Activated CD4-positive, alpha-beta T cell treated with anti-CD3 and anti-CD28 coated beads, Interleukin-2, amount 10 ng/mL, durations not matched to agents 7 days and 5 days (primary cell): ENCODE results near the gene GARIN5B. TPM values are rescaled to one million over a fixed set of nuclear protein-coding genes. Genes with fewer than 3 reads are reported as not detected.
A peak's percentile ranks its signal among the peaks of the same experiment; 100 is the strongest.
"Not testable (repeated sequence)": the region's sequence is repeated elsewhere in the genome, so short reads cannot be mapped to it uniquely, and the experiment has no call there.

ENCODE experiments used
- CTCF ChIA-PET: fragments of 350-600 bp; sonication (Branson Sonifier 250); formaldehyde crosslinking; loops from one replicate; lab custom pipeline; 2021; ENCODE audit warnings: antibody characterized with exemption; lab: Charles Lee
- POLR2A ChIA-PET: fragments of 350-600 bp; sonication (Branson Sonifier 250); formaldehyde crosslinking; loops from one replicate; lab custom pipeline; 2021; ENCODE audit warnings: antibody characterized with exemption; lab: Charles Lee
- DNase-seq: peaks from one replicate; pipeline ENCODE4 v3.0.0-alpha.2; 2020
- H3K27ac Mint-ChIP-seq: one replicate; pipeline ENCODE4 v1.8.0; 2021; ENCODE audit warnings: mild to moderate bottlenecking, moderate library complexity, mixed read lengths
- H3K27me3 Mint-ChIP-seq: one replicate; pipeline ENCODE4 v1.8.0; 2021; ENCODE audit warnings: mixed read lengths
- H3K36me3 Mint-ChIP-seq: one replicate; pipeline ENCODE4 v1.8.0; 2021; ENCODE audit warnings: low read depth, mixed read lengths
- H3K4me1 Mint-ChIP-seq: one replicate; pipeline ENCODE4 v1.8.0; 2021; ENCODE audit warnings: mixed read lengths
- H3K4me3 Mint-ChIP-seq: one replicate; pipeline ENCODE4 v1.8.0; 2021; ENCODE audit warnings: mild to moderate bottlenecking, moderate library complexity, mixed read lengths
- H3K9me3 Mint-ChIP-seq: one replicate; pipeline ENCODE4 v1.8.0; 2021; ENCODE audit warnings: mixed read lengths
- total RNA-seq, 2 experiments: library from RNA; stranded (reverse); gene quantifications; one replicate each; pipeline ENCODE4 v1.2.3, GENCODE V29; 2021

Gene GARIN5B
- not detected for total RNA-seq

DNA sequence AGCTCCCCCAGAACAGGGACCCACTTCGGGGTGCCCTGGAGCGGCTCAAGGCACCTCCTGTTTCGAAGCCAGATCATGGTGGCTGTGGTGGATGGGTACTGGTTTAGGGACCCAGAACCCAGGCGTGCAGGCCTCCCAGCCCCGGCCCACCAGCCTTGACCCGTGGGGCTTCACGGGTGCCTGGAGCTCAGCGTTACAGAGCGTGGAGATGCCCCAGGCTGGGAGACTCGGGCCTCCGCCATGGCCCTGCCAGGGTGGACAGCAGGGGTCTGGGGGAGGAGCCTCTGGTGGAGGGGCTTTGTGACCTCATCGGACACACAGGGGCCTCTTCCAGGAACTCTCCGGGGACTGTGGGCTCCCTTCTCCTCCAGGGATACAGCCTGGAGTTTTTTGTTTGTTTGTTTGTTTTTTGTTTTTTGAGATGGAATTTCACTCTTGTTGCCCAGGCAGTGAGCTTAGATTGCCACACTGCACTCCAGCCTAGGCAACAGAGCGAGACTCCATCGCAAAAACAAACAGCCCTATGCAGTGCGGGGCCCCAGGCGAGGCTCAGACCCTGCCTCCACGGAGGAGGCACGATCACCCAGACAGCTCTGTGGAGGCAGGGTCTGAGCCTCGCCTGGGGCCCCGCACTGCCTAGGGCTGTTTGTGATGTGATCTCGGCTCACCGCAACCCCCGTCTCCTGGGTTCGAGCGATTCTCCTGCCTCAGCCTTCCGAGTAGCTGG lies at the start of gene GARIN5B:
Gene GARIN5B, minus strand, starts transcription at position 271 of the 727 bp plus-strand sequence. Its CDS starts 194 bp downstream, at position 77.
- H3K27me3 Mint-ChIP-seq, result peaks cover 6% of the 10 kb centered on the region
- H3K36me3 Mint-ChIP-seq, result no peaks in the 10 kb centered on the region
- no peak within 1 kb of the TSS for H3K27ac Mint-ChIP-seq
- no peaks in the 10 kb centered on the region for H3K4me1 Mint-ChIP-seq
- ChIA-PET POLR2A (no interaction called here), CTCF (no interaction called here)
- H3K9me3 Mint-ChIP-seq, result no peaks in the 10 kb centered on the region
- no peak within 1 kb of the TSS for H3K4me3 Mint-ChIP-seq
- DNase-seq, result no peak

DNA sequence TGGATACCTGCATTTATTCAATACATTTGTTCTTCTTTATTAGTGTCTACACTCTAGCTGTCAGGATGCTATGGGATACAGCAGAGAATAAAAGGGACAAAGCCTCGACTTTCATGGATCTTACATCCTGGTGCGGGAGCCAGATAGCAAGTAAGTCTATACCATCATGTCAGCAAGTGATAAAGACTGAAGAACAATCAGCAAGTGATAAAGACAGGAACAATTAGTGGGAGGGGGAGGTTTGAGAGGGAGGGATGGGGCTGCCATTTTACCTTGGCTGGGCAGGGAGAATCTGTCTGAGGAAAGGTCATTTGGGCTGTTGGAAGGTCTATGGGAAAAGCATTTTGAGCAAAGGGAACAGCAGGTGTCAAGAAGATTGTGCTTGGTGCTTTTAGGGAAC lies 47.1 kb upstream of the GARIN5B start:
- Mint-ChIP-seq H3K4me3 (no peak overlapping the region), H3K36me3 (peaks cover 35% of the 10 kb centered on the region), H3K4me1 (peaks cover 31% of the 10 kb centered on the region), H3K27me3 (peaks cover 8% of the 10 kb centered on the region), H3K9me3 (peaks cover 12% of the 10 kb centered on the region), H3K27ac (no peak overlapping the region)
- ChIA-PET POLR2A (no interaction called here), CTCF (no interaction called here)
- DNase-seq, result no peak

DNA sequence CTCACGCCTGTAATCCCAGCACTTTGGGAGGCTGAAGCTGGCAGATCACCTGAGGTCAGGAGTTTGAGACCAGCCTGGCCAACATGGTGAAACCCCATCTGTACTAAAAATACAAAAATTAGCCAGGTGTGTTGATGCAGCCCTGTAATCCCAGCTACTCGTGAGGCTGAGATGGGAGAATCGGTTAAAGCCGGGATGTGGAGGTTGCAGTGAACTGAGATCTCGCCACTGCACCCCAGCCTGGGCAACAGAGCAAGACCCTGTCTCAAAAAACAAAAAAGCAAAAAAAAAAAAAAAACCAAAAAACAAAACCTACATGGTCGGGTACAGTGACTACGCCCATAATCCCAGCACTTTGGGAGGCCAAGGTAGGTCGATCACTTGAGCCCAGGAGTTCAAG lies 46.1 kb upstream of the GARIN5B start:
- Mint-ChIP-seq H3K9me3 (peaks cover 12% of the 10 kb centered on the region), H3K36me3 (peaks cover 39% of the 10 kb centered on the region), H3K27ac (peak overlapping the region; percentile 99), H3K4me1 (peaks cover 31% of the 10 kb centered on the region)
- CTCF ChIA-PET, result interaction anchor here (0.9 to 1.6 kb wide), 3 partner anchors 8 to 324 kb away, joined by 3 to 4 read pairs (median 3); no protein-coding TSS in a partner anchor
- DNase-seq, H3K4me3 Mint-ChIP-seq, H3K27me3 Mint-ChIP-seq: not testable (repeated sequence)
- POLR2A ChIA-PET, result interaction anchor here (0.7 kb wide), 1 partner anchor 154 kb away, joined by 3 read pairs; no protein-coding TSS in a partner anchor

DNA sequence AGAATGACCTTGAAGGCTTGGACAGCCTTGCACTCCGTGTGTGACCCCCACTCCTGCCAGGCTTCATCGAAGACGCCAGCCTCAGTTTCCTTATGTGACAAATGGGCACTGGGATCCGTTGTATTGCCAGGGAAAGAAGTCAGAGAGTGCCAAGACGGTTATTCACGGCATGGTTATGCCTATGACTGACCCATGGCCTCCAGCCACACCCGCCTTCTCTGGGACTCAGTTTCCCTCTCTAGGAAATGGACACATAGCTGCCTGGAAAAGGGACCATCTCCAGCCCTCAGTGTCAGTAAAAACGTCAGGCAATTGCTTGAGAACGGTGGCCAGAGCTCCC lies 45.4 kb upstream of the GARIN5B start:
- peaks cover 12% of the 10 kb centered on the region for H3K9me3 Mint-ChIP-seq
- peaks cover 6% of the 10 kb centered on the region for H3K27me3 Mint-ChIP-seq
- no peak for DNase-seq
- H3K4me1 Mint-ChIP-seq, result peaks cover 37% of the 10 kb centered on the region
- POLR2A ChIA-PET, result no interaction called here
- peak overlapping the region; percentile 99 for H3K27ac Mint-ChIP-seq
- CTCF ChIA-PET, result interaction anchor here (0.9 to 1.6 kb wide), 2 partner anchors 9 to 323 kb away, joined by 3 to 4 read pairs; no protein-coding TSS in a partner anchor
- H3K4me3 Mint-ChIP-seq, result peak overlapping the region; percentile 87
- peaks cover 45% of the 10 kb centered on the region for H3K36me3 Mint-ChIP-seq

DNA sequence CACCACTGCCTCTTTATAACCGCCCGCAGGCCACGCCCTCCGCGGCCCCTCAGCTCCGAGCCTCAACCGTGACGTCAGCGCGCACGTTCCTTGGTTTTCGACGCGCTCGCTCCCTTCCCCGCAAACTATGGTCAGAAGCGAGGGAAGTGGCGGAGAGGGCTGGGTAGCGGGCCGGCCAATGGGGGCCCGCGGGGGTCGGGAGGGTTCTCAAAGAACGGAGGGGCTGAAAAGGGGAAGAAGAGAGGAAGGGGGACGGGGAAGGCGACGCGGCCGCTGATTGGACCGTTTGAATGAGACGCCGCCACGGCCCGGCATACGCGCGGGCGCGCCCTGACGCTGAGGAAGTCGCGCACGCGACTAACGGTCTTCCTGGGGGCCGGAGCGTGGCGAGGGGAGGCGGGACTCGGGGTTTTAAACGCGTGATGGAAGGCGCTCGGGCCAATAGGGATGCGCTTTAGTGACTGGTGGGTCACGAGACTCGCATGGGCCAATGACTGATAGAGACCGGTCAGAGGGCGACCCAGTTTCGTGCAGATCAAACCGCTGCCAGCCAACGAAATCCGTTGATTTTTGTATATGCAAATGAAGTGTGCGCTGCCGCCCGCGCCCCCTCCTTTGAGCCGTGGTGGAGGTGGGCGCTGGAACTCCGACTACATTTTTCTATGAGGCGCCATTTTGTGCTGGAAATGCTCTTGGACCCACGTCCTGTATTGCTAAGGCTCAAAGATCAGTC lies 44.9 kb upstream of the GARIN5B start:
- peaks cover 12% of the 10 kb centered on the region for H3K9me3 Mint-ChIP-seq
- ChIA-PET CTCF (interaction anchor here (0.9 to 1.6 kb wide), 4 partner anchors 9 to 322 kb away, joined by 3 to 5 read pairs (median 4); partner anchors contain the start of gene KMT5C), POLR2A (interaction anchor here (0.5 to 1.4 kb wide), 9 partner anchors 9 to 191 kb away, joined by 3 to 12 read pairs (median 3); partner anchors contain the start of genes FIZ1, KMT5C and TMEM238)
- H3K27me3 Mint-ChIP-seq, result peaks cover 6% of the 10 kb centered on the region
- peak overlapping the region; percentile 99 for H3K27ac Mint-ChIP-seq
- peak overlapping the region; percentile 87 for H3K4me3 Mint-ChIP-seq
- peaks cover 42% of the 10 kb centered on the region for H3K4me1 Mint-ChIP-seq
- H3K36me3 Mint-ChIP-seq, result peaks cover 49% of the 10 kb centered on the region
- DNase-seq, result peak; percentile 98

DNA sequence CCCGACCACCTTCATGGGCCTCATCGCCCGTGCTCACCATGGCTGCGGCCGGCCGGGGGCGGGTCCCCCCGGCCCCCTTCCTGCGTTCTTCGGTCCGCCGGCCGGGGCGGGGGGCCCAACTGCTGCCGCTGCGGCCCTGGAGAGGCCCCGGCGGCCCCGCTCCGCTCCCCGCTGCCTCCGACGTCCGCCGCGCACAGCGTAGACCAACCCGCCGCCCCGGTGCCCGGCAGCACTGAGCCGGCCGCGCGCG lies 44.4 kb upstream of the GARIN5B start, which contains the start of gene UBE2S:
Gene UBE2S, minus strand, starts transcription at position 239 of the 250 bp plus-strand sequence. Its CDS starts 199 bp downstream, at position 40.
- POLR2A ChIA-PET, result interaction anchor here (0.6 to 1.4 kb wide), 7 partner anchors 9 to 192 kb away, joined by 3 to 12 read pairs (median 3); partner anchors contain the start of genes FIZ1, KMT5C and TMEM238
- CTCF ChIA-PET, result interaction anchor here (1.0 to 1.4 kb wide), 2 partner anchors 68 to 106 kb away, joined by 4 to 5 read pairs; partner anchors contain the start of gene KMT5C
- DNase-seq, H3K27me3 Mint-ChIP-seq: not testable (repeated sequence)
- peaks cover 54% of the 10 kb centered on the region for H3K36me3 Mint-ChIP-seq
- peak within 1 kb of the TSS; percentile 87 for H3K4me3 Mint-ChIP-seq
- peak within 1 kb of the TSS; percentile 99 for H3K27ac Mint-ChIP-seq
- H3K4me1 Mint-ChIP-seq, result peaks cover 45% of the 10 kb centered on the region
- H3K9me3 Mint-ChIP-seq, result peaks cover 12% of the 10 kb centered on the region

DNA sequence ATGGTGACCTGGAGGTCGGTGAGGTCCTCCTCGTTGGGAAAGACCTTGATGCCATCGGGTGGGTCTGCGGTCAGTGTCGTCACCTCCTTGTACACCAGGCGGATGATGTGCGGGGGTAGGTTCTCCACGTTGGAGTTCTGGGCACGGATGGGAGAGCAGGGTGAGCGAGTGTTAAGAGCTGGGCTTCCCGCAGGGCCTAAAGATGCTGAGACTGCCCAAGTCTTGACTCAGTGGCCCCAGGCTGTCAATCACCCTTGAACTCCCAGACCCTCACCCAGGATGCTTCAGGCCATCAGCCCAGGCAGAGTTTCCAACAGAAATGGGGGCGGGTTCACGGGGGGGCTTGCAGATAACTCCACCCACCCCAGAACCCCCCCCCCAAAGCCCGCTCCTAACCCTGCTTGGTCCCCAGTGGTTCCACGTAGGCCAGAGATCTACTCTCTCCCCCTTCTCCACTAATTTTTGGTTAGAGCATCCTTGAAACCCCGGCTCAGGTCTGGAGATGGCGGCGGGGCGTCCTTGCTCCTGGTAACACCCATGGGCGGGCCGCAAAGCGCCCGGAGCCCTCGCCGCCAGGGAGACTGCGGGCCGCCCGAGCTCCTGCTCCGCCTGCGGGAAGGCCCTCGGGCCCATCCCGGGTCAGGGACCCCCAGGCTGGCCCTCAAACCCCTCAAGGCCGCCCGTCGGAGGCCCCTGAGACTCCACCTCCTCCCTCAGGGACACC lies 43.9 kb upstream of the GARIN5B start:
- peak overlapping the region; percentile 84 for H3K27ac Mint-ChIP-seq
- H3K4me1 Mint-ChIP-seq, result peaks cover 47% of the 10 kb centered on the region
- peak overlapping the region; percentile 87 for H3K4me3 Mint-ChIP-seq
- peaks cover 6% of the 10 kb centered on the region for H3K27me3 Mint-ChIP-seq
- ChIA-PET POLR2A (interaction anchor here (1.0 to 1.4 kb wide), 6 partner anchors 8 to 192 kb away, joined by 3 to 12 read pairs (median 3); partner anchors contain the start of genes FIZ1, KMT5C and TMEM238), CTCF (interaction anchor here (1.0 to 1.4 kb wide), 2 partner anchors 68 to 106 kb away, joined by 4 to 5 read pairs; partner anchors contain the start of gene KMT5C)
- H3K36me3 Mint-ChIP-seq, result peaks cover 58% of the 10 kb centered on the region
- H3K9me3 Mint-ChIP-seq, result peaks cover 12% of the 10 kb centered on the region
- peak; percentile 44 for DNase-seq

DNA sequence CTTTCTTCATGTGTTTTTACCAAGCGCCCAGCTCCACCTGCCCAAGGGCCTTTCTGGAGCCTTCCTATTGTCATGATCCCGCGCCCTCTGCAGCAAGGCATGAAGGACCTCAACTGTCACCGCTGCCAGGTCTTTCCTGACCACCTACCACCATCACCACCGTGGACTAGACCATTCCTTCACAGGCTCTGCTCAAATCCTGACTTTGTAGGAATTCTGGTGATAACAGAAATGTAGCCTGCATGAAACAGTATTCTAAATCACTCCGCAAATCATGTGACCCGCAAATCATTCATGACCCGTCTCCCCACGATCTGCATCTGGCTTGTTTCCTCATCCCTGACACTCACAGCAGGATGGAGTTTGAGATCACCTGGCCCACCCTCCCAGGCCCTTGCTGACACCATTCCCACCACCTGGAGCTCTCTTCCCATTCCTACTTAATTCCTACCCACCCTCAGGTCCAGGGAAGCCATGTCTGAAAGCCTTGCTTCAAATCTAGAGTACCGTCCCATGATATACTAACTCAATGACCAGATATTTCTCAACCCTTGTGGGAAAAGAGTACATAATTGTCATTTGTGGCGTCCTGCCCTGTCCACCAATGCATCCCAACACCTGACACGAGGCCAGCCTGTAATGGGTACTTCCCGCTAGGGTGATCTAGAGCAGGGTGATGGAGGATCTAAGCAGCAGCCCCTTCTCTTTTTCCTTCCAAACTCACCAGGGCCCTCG lies 43.2 kb upstream of the GARIN5B start:
- POLR2A ChIA-PET, result interaction anchor here (0.9 kb wide), 1 partner anchor 23 kb away, joined by 4 read pairs; the partner anchor contains the start of gene TMEM238
- Mint-ChIP-seq H3K4me3 (peak overlapping the region; percentile 87), H3K4me1 (peaks cover 50% of the 10 kb centered on the region), H3K36me3 (peaks cover 61% of the 10 kb centered on the region), H3K27ac (peak overlapping the region; percentile 84), H3K27me3 (peaks cover 3% of the 10 kb centered on the region), H3K9me3 (peaks cover 12% of the 10 kb centered on the region)
- CTCF ChIA-PET, result interaction anchor here (1.1 kb wide), 1 partner anchor 9 kb away, joined by 3 read pairs; no protein-coding TSS in a partner anchor
- no peak for DNase-seq

DNA sequence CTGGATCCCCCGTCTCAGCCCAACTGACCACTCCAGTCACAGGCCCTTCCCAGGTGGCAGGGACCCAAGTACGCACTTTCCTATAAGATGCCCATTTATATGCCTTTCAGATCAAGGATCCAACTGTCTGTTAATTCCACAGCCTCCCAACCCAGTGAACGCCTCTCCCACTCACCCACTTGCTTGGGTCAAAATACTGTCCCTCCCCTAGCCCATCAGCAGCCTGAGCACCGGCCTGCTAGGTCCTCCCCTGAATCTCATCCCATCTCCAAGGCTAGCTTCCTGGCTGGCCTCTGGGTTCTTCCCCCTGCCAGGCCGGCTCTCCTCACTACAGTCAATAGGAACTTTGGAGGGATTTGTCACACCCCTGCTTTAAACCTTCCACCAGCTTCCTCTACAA lies 42.6 kb upstream of the GARIN5B start:
- ChIA-PET CTCF (interaction anchor here (1.1 kb wide), 1 partner anchor 9 kb away, joined by 3 read pairs; no protein-coding TSS in a partner anchor), POLR2A (interaction anchor here (0.9 kb wide), 1 partner anchor 22 kb away, joined by 4 read pairs; the partner anchor contains the start of gene TMEM238)
- Mint-ChIP-seq H3K36me3 (peaks cover 62% of the 10 kb centered on the region), H3K27me3 (no peaks in the 10 kb centered on the region), H3K27ac (peak overlapping the region; percentile 84), H3K9me3 (peaks cover 12% of the 10 kb centered on the region), H3K4me3 (peak overlapping the region; percentile 87), H3K4me1 (peaks cover 50% of the 10 kb centered on the region)
- no peak for DNase-seq

DNA sequence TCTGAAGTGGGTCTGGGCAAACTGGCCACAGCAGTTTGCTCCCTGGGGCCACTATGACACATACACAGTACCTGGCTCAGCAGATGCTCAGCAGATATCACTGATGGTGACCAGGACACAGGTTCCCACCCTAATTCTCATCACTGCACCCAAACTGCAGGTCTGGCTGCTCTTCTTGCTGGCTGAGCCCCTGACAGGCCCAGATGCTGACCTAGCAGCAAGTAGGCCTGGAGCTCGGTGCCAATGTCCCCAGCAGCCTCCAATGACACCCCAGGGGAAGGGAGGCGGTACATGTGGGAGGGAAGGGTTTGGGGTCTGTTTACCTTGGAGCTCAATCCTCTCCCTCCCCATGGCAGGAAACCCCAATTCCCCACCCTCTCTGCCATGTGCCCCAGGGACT lies 39.4 kb upstream of the GARIN5B start:
- CTCF ChIA-PET, result interaction anchor here (0.6 to 1.7 kb wide), 5 partner anchors 14 to 158 kb away, joined by 3 to 8 read pairs (median 3); partner anchors contain the start of gene TMEM238
- no peak for DNase-seq
- Mint-ChIP-seq H3K4me3 (no peak overlapping the region), H3K27me3 (no peaks in the 10 kb centered on the region), H3K4me1 (peaks cover 57% of the 10 kb centered on the region), H3K9me3 (no peaks in the 10 kb centered on the region), H3K36me3 (peaks cover 62% of the 10 kb centered on the region), H3K27ac (peak overlapping the region; percentile 5)
- POLR2A ChIA-PET, result no interaction called here

DNA sequence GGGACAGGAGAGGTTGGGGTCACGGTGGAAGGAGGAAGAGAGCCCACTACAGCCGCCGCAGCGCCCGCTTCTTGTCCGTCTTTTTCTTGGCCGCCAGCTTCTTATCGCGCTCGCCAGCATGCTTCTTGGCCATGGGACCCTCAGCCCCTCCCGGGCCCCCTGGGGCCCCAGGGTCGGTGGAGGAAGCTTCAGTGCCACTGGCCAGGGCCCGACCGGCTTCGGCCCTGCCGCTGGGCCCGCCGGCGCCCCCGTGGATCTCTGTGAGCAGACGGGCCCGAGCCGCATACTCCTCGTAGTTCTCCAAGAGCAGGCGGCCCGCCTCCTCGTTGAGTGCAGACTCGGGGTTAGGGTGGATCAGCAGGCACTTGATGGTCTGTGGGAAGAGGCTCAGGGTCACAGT lies 38.3 kb upstream of the GARIN5B start:
- peaks cover 55% of the 10 kb centered on the region for H3K4me1 Mint-ChIP-seq
- peaks cover 56% of the 10 kb centered on the region for H3K36me3 Mint-ChIP-seq
- H3K27ac Mint-ChIP-seq, H3K4me3 Mint-ChIP-seq, DNase-seq, POLR2A ChIA-PET, H3K27me3 Mint-ChIP-seq, H3K9me3 Mint-ChIP-seq: not testable (repeated sequence)
- CTCF ChIA-PET, result interaction anchor here (0.7 to 1.4 kb wide), 3 partner anchors 8 to 17 kb away, joined by 3 read pairs; partner anchors contain the start of gene TMEM238
